ENCODE data around the gene OR11G2. TPM values are rescaled to one million over a fixed set of nuclear protein-coding genes. Genes with fewer than 3 reads are reported as not detected.

Gene OR11G2
- polyA plus RNA-seq, 2 of the 4 experiments (the other 2 are of a cell fraction) = not detected

GRCh38 chr14:20179880-20180279 is 10.8 kb upstream of the OR11G2 start:
- ChIA-PET POLR2A (no interaction called here), CTCF (no interaction called here)
- 4% methylated on average over 2 of the region's 2 CpGs for WGBS (ENCODE audit: missing lambda C conversion rate)
- Histone ChIP-seq H3K4me1 (no peaks in the 10 kb centered on the region), H3K4me3 (no peak overlapping the region), H3K9me3 (no peaks in the 10 kb centered on the region), H3K27ac (no peak overlapping the region), H3K4me2 (no peak overlapping the region)
- TF ChIP-seq MAX (IDR thresholded peaks at IDR 0.05) (no peak), JUNB (IDR thresholded peaks at IDR 0.05) (no peak), PBX3 (IDR thresholded peaks at IDR 0.05) (no peak), NPAS2 (CRISPR knock-in tag; IDR thresholded peaks at IDR 0.05; ENCODE audit: borderline replicate concordance) (no peak), HOXB5 (CRISPR knock-in tag; IDR thresholded peaks at IDR 0.05) (no peak), CEBPB (IDR thresholded peaks at IDR 0.05) (no peak), TFCP2L1 (CRISPR knock-in tag; IDR thresholded peaks at IDR 0.05) (no peak), FOXS1 (CRISPR knock-in tag; IDR thresholded peaks at IDR 0.05) (no peak), RCOR1 (IDR thresholded peaks at IDR 0.05; ENCODE audit: low read depth, low read length) (no peak)
- FAIRE-seq = no peak
- no peak for ATAC-seq
- no peak for DNase-seq (ENCODE audit: low read depth in 1 of 2, low spot score in 1 of 2)

- FAIRE-seq (no peak), DNase-seq (ENCODE audit: low read depth in 1 of 2, low spot score in 1 of 2) (no peak), ATAC-seq (no peak)
- H3K4me1 ChIP-seq = no peaks in the 10 kb centered on the region
- H3K4me2 ChIP-seq = no peak overlapping the region
- POLR2A ChIA-PET = no interaction called here
- TF ChIP-seq CBX8 (IDR thresholded peaks at IDR 0.05) (no peak), EP300 (IDR thresholded peaks at IDR 0.05) (no peak), NPAS2 (CRISPR knock-in tag; IDR thresholded peaks at IDR 0.05; ENCODE audit: borderline replicate concordance) (no peak), TP53 (CRISPR knock-in tag; IDR thresholded peaks at IDR 0.05) (no peak), CEBPB (IDR thresholded peaks at IDR 0.05) (no peak), NFE2L2 (conservative IDR thresholded peaks at IDR 0.05; ENCODE audit: low read length) (no peak), RFX5 (IDR thresholded peaks at IDR 0.05) (no peak), CHD4 (IDR thresholded peaks at IDR 0.05; ENCODE audit: borderline replicate concordance) (no peak), EHF (CRISPR knock-in tag; IDR thresholded peaks at IDR 0.05) (no peak), CHD2 (IDR thresholded peaks at IDR 0.05; ENCODE audit: low read length, partially characterized antibody) (no peak), FOSL2 (IDR thresholded peaks at IDR 0.05) (no peak), FOSL2 (CRISPR knock-in tag; IDR thresholded peaks at IDR 0.05) (no peak), E2F6 (IDR thresholded peaks at IDR 0.05; ENCODE audit: borderline replicate concordance, low read depth) (no peak)
- WGBS (ENCODE audit: missing lambda C conversion rate) = 3% methylated on average over 2 of the region's 2 CpGs
- CTCF ChIA-PET = no interaction called here
- no peaks in the 10 kb centered on the region for H3K9me3 ChIP-seq
- H3K4me3 ChIP-seq = no peak overlapping the region
- H3K27ac ChIP-seq = no peak overlapping the region
Measured at GRCh38 chr14:20180486-20180885, 10.2 kb upstream of the OR11G2 start.

GRCh38 chr14:20184181-20184580 is 6.5 kb upstream of the OR11G2 start:
- DNase-seq (ENCODE audit: low read depth in 1 of 2, low spot score in 1 of 2) = no peak
- H3K4me2 ChIP-seq = no peak overlapping the region
- 29% methylated on average over 5 of the region's 5 CpGs for WGBS (ENCODE audit: missing lambda C conversion rate)
- no peak for FAIRE-seq
- no peak for TF ChIP-seq TFCP2L1 (CRISPR knock-in tag; IDR thresholded peaks at IDR 0.05)
- TF ChIP-seq HEYL (CRISPR knock-in tag; IDR thresholded peaks at IDR 0.05) = no peak
- TF ChIP-seq ZSCAN20 (CRISPR knock-in tag; IDR thresholded peaks at IDR 0.05) = no peak
- TF ChIP-seq EP300 (IDR thresholded peaks at IDR 0.05) = no peak
- no peak for TF ChIP-seq HDAC2 (IDR thresholded peaks at IDR 0.05)
- TF ChIP-seq ZC3H11A (IDR thresholded peaks at IDR 0.05) = no peak
- TF ChIP-seq CEBPB (IDR thresholded peaks at IDR 0.05) = no peak
- TF ChIP-seq MAZ (IDR thresholded peaks at IDR 0.05; ENCODE audit: borderline replicate concordance, low read depth, low read length) = no peak
- no peak for TF ChIP-seq SMC3 (IDR thresholded peaks at IDR 0.05)
- TF ChIP-seq PBX3 (IDR thresholded peaks at IDR 0.05) = no peak
- no peak for TF ChIP-seq POLR2AphosphoS2 (conservative IDR thresholded peaks at IDR 0.05; ENCODE audit: low read length)
- TF ChIP-seq HMGXB4 (CRISPR knock-in tag; IDR thresholded peaks at IDR 0.05; ENCODE audit: borderline replicate concordance) = no peak
- no peak overlapping the region for H3K4me3 ChIP-seq
- no peaks in the 10 kb centered on the region for H3K4me1 ChIP-seq
- POLR2A ChIA-PET = no interaction called here
- ATAC-seq = no peak
- CTCF ChIA-PET = interaction anchor here (0.7 kb wide), 1 partner anchor 22 kb away, joined by 3 read pairs; no protein-coding TSS in a partner anchor
- no peaks in the 10 kb centered on the region for H3K9me3 ChIP-seq
- H3K27ac ChIP-seq = no peak overlapping the region

All from A549 (cell line).